Skin of body (tissue), 2 donors: Measurements from ENCODE around the gene STX2. TPM values are rescaled to one million over a fixed set of nuclear protein-coding genes. Genes with fewer than 3 reads are reported as not detected.
"Not testable (repeated sequence)": the region's sequence is repeated elsewhere in the genome, so short reads cannot be mapped to it uniquely, and the experiment has no call there.

Source experiments
- DNase-seq: peaks from one replicate; lab custom pipeline; 2025; lab: John Stamatoyannopoulos, UW
- total RNA-seq: library from RNA; depleted of rRNA; stranded (reverse); fragments of >200 nt; gene quantifications from one replicate; pipeline ENCODE4 v1.2.3, GENCODE V29; 2014

STX2 gene
- total RNA-seq, 1 donor from 2014 or later: 14.4 TPM

- no peak for DNase-seq
Observed at GRCh38 chr12:130800312-130800711, 38.7 kb downstream of the STX2 start.

- DNase-seq: no peak
Observed at GRCh38 chr12:130799051-130799450, 40.0 kb downstream of the STX2 start.

DNA sequence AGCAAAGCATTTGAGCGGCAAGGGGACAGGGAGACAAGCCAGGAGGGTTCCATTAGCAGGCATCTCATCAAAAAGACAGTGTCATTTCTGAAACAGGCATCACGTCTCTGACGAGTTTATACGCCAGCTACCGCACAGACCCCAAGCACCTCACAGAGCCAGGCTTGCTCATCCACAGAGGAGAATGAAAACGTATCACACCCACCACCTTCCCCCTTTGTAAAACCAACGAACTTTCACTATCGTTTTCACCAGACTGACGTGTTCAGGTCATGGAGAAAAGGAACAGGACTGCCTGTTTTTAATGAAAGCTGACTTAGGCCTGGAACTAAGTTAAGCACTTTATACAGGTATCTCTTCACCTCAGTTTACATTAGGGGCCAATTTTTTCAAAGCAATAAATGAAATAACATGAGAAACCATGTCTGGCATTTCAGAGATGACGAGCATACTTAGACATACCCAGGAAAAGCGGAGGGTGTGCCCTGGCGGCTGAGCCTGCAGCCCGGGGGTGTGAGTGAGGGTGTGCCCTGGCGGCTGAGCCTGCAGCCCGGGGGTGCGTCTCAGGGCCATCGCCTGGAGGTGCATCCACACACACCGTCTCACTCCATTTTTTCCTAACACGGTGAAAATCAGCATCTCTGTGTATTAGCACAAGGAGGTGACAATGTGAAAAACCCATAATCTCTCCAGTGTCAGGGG is 41.9 kb downstream of the STX2 start:
- no peak for DNase-seq

DNA sequence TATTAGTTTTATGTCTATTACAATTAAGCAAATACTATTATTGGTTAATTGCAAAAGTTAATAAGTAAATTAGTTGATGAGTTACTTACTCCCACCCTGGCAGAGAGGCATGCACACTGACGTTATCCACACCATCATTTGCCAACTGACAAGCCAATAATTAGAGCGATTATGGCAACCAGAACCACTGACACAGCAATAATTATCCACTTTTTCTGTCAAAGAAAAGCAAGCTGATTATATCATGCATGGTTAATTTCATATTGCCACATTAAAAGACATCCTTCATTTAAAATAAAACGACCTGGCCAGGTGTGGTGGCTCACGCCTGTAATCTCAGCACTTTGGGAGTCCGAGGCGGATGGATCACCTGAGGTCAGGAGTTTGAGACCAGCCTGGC is 43.1 kb downstream of the STX2 start:
- no peak for DNase-seq

DNA sequence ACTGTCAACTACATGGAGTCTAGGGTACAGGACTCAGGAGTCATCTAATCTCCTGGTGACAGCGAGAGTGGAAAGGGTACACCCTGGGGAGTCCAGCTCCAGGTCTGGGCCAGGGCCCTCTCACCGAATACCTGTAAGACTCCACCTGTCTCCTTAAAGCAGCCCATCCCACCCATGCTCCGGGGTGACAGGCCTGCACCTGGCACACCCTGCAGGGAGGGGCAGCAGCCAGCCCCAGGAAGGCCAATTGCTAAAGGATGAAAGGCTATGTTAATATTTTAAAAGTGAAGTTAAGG is 45.5 kb downstream of the STX2 start:
- DNase-seq: no peak

GRCh38 chr12:130792821-130793553 is 46.1 kb downstream of the STX2 start:
- no peak for DNase-seq

GRCh38 chr12:130791629-130792028 is 47.4 kb downstream of the STX2 start:
- DNase-seq: peak; percentile 20

DNA sequence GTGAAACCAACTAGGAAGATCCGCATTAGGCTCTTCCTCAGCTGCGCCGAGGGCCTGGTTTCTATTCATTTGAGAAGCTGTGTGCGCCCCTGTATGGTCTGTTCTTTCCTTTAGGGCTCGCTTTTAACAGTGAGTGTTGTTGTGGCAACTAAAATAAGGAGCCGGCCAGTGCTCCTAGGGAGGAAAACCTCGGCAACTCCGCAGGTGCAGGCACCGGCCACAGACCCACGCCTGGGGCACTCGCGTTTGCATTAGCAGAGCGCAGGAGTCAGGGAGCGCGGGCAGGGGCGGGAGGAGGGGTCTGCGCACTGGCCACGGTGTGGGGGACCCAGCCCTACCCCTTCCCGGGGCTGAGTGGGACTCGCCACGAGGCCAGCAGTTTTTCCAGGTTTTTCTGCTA is 50.5 kb downstream of the STX2 start:
- no peak for DNase-seq

- DNase-seq: no peak
Observed at GRCh38 chr12:130787445-130788410, 51.3 kb downstream of the STX2 start.

- DNase-seq: no peak
Observed at GRCh38 chr12:130787041-130787440, 52.0 kb downstream of the STX2 start.

- DNase-seq: no peak
Observed at GRCh38 chr12:130783110-130783715, 55.8 kb downstream of the STX2 start.

GRCh38 chr12:130782245-130782644 is 56.8 kb downstream of the STX2 start:
- DNase-seq: not testable (repeated sequence)

DNA sequence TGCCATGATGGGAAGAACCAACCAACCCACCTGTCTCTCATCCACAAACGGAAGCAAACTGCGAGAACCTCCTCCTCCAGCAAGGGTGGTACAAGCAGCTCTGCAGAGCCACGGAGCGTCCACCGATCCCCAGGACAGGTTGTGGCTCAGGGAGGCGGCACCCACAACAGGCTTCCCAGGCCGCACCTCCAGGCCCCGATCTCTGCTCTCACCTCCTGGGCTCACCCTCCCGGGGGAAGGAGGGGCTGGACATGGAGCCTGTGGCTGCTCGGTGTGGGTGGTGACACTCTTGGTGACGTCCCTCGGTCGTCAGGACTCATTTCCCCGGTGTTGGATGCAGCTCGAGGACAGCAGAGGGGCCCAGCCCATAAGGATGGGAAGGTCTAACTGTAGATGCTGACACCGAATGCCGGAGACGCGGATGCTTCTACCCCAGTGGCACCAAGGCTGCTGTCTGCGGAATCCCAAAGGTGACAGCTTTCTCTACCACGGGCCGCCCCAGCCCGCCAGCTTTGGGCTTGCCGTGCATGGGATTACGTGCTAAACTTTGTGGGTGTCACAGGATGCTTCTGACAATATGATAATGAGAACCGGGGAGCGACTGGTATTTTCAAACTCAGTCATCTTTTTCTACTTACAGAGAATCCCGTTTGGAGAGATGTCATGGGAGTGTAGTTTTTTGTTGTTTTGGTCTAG is 58.0 kb downstream of the STX2 start:
- DNase-seq: no peak

GRCh38 chr12:130780325-130780724 is 58.7 kb downstream of the STX2 start:
- no peak for DNase-seq

DNA sequence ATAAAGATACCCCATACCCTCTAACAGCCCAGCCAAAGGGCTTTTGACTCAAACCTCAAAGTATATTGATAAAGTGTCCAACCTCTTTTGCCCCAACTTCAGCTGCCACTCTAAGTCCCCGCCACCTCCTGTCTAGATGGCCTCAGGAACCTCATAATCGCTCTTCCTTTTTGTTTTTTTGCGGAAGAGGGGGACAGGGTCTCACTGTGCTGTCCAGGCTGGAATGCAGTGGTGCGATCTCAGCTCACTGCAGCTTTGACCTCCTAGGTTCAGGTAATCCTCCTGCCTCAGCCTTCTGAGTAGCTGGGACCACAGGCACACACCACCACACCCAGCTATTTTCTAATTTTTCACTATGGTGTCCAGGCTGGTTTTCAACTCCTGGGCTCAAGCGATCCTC is 60.3 kb downstream of the STX2 start:
- DNase-seq: no peak

- no peak for DNase-seq
Observed at GRCh38 chr12:130776857-130777339, 62.2 kb downstream of the STX2 start.

- DNase-seq: peak; percentile 47
Observed at GRCh38 chr12:130775953-130776856, 62.8 kb downstream of the STX2 start.

DNA sequence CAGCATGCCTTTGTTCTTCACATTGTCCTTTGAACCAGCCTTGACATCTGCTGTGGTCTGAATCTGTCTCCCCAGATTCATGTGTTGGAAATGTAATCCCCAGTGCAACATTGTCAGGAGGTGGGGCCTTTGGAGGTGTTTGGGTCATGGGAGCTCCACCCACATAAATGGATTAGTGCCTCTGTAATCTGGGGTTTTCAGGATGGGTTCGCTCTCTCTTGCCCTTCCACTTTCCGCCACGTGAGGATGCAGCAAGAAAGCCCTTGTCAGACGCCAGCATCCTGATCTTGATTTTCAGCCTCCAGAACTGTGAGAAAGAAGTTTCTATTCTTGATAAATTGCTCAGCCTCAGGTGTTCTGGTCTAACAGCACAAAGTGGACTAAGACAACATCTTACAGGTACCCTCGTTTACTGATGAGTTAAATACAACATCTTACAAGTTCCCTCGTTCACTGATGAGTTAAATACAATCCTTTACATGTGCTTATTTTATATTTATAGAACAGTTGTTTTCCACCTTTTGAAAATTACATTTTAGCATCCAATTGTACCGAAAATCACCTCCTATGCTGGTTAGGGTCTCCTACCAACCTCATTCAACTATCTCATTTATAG is 68.5 kb downstream of the STX2 start:
- no peak for DNase-seq

DNA sequence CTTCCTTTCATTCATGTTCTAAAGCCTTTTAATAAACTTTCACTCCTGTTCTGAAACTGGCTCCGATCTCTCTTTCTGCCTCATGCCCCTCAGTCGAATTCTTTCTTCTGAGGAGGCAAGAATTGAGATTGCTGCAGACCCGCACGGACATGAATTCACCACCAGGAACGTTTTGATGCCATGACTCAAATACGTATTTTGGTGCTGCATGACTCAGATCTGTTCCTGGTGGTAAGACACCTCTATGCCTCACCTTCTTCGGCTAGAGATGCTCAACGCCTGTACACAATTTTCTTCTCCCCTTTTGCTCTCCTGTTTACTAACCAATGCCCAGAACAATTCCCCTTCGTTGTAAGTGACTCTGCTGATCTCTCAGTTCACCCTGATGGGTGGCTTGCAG is 70.9 kb downstream of the STX2 start:
- no peak for DNase-seq
